ENCODE data around the gene NCKAP5L.
"Not testable (repeated sequence)": the region's sequence is repeated elsewhere in the genome, so short reads cannot be mapped to it uniquely, and the experiment has no call there.

Gene NCKAP5L

GRCh38 chr12:49777341-49777740, 50.9 kb downstream of the NCKAP5L start:
- no peak for DNase-seq

GRCh38 chr12:49776858-49777257, 51.4 kb downstream of the NCKAP5L start:
- DNase-seq = no peak

GRCh38 chr12:49776413-49776812, 51.8 kb downstream of the NCKAP5L start:
- DNase-seq = peak; percentile 10

GRCh38 chr12:49773102-49773501, 55.1 kb downstream of the NCKAP5L start:
- DNase-seq = not testable (repeated sequence)

GRCh38 chr12:49767333-49767732, 60.9 kb downstream of the NCKAP5L start:
- no peak for DNase-seq

- DNase-seq = no peak
Measured at GRCh38 chr12:49766115-49766455, 62.1 kb downstream of the NCKAP5L start.

- no peak for DNase-seq
Measured at GRCh38 chr12:49764126-49764525, 64.1 kb downstream of the NCKAP5L start.

GRCh38 chr12:49763006-49763591, 65.1 kb downstream of the NCKAP5L start:
- DNase-seq = no peak

GRCh38 chr12:49762468-49762847, 65.8 kb downstream of the NCKAP5L start:
- no peak for DNase-seq

- DNase-seq = no peak
Measured at GRCh38 chr12:49761677-49762467, 66.3 kb downstream of the NCKAP5L start.

GRCh38 chr12:49750996-49751393, 77.2 kb downstream of the NCKAP5L start:
- no peak for DNase-seq

- no peak for DNase-seq
Measured at GRCh38 chr12:49750027-49750995, 77.9 kb downstream of the NCKAP5L start.

- no peak for DNase-seq
Measured at GRCh38 chr12:49748800-49749199, 79.4 kb downstream of the NCKAP5L start.

- DNase-seq = no peak
Measured at GRCh38 chr12:49748306-49748705, 79.9 kb downstream of the NCKAP5L start.

GRCh38 chr12:49744363-49744885, 83.8 kb downstream of the NCKAP5L start:
- no peak for DNase-seq

GRCh38 chr12:49741882-49742620, 86.2 kb downstream of the NCKAP5L start:
- peak; percentile 81 for DNase-seq
